Measurements from ENCODE around the gene UBALD1. TPM values are rescaled to one million over a fixed set of nuclear protein-coding genes. Genes with fewer than 3 reads are reported as not detected.

The UBALD1 gene
- total RNA-seq, 1 donor from 2014 or later, result 17.2 TPM

Other genes starting within 250 kb of the UBALD1 start
- 0.16 TPM in 1 of 2 replicates, not detected in the other for gene VASN, start 243.0 kb downstream of the UBALD1 start, total RNA-seq
- gene CORO7, start 198.3 kb downstream of the UBALD1 start, total RNA-seq, result 86.3 and 93.3 TPM in 2 replicates
- 106 and 108 TPM in 2 replicates for gene DNAJA3, start 189.0 kb downstream of the UBALD1 start, total RNA-seq
- gene NMRAL1, start 140.3 kb downstream of the UBALD1 start, total RNA-seq, result 32.2 and 34.5 TPM in 2 replicates
- gene HMOX2, start 138.5 kb downstream of the UBALD1 start, total RNA-seq, result 64.3 and 70.0 TPM in 2 replicates
- 49.4 and 55.2 TPM in 2 replicates for gene CDIP1, start 76.1 kb downstream of the UBALD1 start, total RNA-seq
- gene C16orf96, start 58.5 kb downstream of the UBALD1 start, total RNA-seq, result not detected in 2 replicates
- gene MGRN1, start 9.9 kb upstream of the UBALD1 start, total RNA-seq, result 103 and 108 TPM in 2 replicates
- gene NUDT16L1, start 78.7 kb upstream of the UBALD1 start, total RNA-seq, result 35.4 and 36.1 TPM in 2 replicates
- 21.8 and 22.3 TPM in 2 replicates for gene ANKS3, start 119.4 kb upstream of the UBALD1 start, total RNA-seq
- gene DNAAF8, start 119.6 kb upstream of the UBALD1 start, total RNA-seq, result not detected in 2 replicates
- 15.0 and 16.1 TPM in 2 replicates for gene ZNF500, start 152.3 kb upstream of the UBALD1 start, total RNA-seq
- not detected in 2 replicates for gene SEPTIN12, start 173.5 kb upstream of the UBALD1 start, total RNA-seq
- not detected in 2 replicates for gene SMIM22, start 180.5 kb upstream of the UBALD1 start, total RNA-seq
- 3.8 and 4.4 TPM in 2 replicates for gene ROGDI, start 187.7 kb upstream of the UBALD1 start, total RNA-seq
- 109 and 119 TPM in 2 replicates for gene GLYR1, start 232.4 kb upstream of the UBALD1 start, total RNA-seq
- 36.5 and 36.9 TPM in 2 replicates for gene UBN1, start 232.6 kb upstream of the UBALD1 start, total RNA-seq